ENCODE results near the gene PTP4A2.

PTP4A2 gene

GRCh38 chr1:31938184-31938975 lies at the start of gene PTP4A2:
Gene PTP4A2, minus strand, starts transcription at chr1:31938368. Its CDS starts 19,303 bp downstream, at chr1:31919065.
- peak; percentile 90 for DNase-seq (ENCODE audit: low read depth)

GRCh38 chr1:31987135-31987619 lies 49.0 kb upstream of the PTP4A2 start:
- no peak for DNase-seq (ENCODE audit: low read depth)

- DNase-seq (ENCODE audit: low read depth) = no peak
Observed at GRCh38 chr1:31985430-31985829, 47.3 kb upstream of the PTP4A2 start.

GRCh38 chr1:31984419-31985347 lies 46.5 kb upstream of the PTP4A2 start:
- DNase-seq (ENCODE audit: low read depth) = no peak

- no peak for DNase-seq (ENCODE audit: low read depth)
Observed at GRCh38 chr1:31981972-31982371, 43.8 kb upstream of the PTP4A2 start.

- DNase-seq (ENCODE audit: low read depth) = no peak
Observed at GRCh38 chr1:31981456-31981839, 43.3 kb upstream of the PTP4A2 start.

GRCh38 chr1:31980835-31981455 lies 42.8 kb upstream of the PTP4A2 start:
- DNase-seq (ENCODE audit: low read depth) = no peak

GRCh38 chr1:31978843-31979400 lies 40.8 kb upstream of the PTP4A2 start:
- no peak for DNase-seq (ENCODE audit: low read depth)

- peak; percentile 91 for DNase-seq (ENCODE audit: low read depth)
Observed at GRCh38 chr1:31977385-31978131, 39.4 kb upstream of the PTP4A2 start.

GRCh38 chr1:31976401-31976800 lies 38.2 kb upstream of the PTP4A2 start:
- no peak for DNase-seq (ENCODE audit: low read depth)

- no peak for DNase-seq (ENCODE audit: low read depth)
Observed at GRCh38 chr1:31970873-31971272, 32.7 kb upstream of the PTP4A2 start.

- DNase-seq (ENCODE audit: low read depth) = no peak
Observed at GRCh38 chr1:31961536-31961935, 23.4 kb upstream of the PTP4A2 start.

- DNase-seq (ENCODE audit: low read depth) = no peak
Observed at GRCh38 chr1:31959521-31960340, 21.6 kb upstream of the PTP4A2 start.

- no peak for DNase-seq (ENCODE audit: low read depth)
Observed at GRCh38 chr1:31957701-31958674, 19.8 kb upstream of the PTP4A2 start.

- peak; percentile 98 for DNase-seq (ENCODE audit: low read depth)
Observed at GRCh38 chr1:31955917-31956736, 18.0 kb upstream of the PTP4A2 start.

GRCh38 chr1:31954607-31955283 lies 16.6 kb upstream of the PTP4A2 start:
- peak; percentile 96 for DNase-seq (ENCODE audit: low read depth)

- no peak for DNase-seq (ENCODE audit: low read depth)
Observed at GRCh38 chr1:31952825-31953220, 14.7 kb upstream of the PTP4A2 start.

GRCh38 chr1:31951276-31951675 lies 13.1 kb upstream of the PTP4A2 start:
- DNase-seq (ENCODE audit: low read depth) = no peak

Measured in fibroblast of the conjunctiva (primary cell).